Glomerular visceral epithelial cell (primary cell): Measurements from ENCODE around the gene CCDC141.
"Not testable (repeated sequence)": the region's sequence is repeated elsewhere in the genome, so short reads cannot be mapped to it uniquely, and the experiment has no call there.

Experiments used
- DNase-seq: peaks from one replicate; pipeline ENCODE4 v3.0.0-alpha.2; 2016; ENCODE audit errors: extremely low spot score

CCDC141 gene, protein sequence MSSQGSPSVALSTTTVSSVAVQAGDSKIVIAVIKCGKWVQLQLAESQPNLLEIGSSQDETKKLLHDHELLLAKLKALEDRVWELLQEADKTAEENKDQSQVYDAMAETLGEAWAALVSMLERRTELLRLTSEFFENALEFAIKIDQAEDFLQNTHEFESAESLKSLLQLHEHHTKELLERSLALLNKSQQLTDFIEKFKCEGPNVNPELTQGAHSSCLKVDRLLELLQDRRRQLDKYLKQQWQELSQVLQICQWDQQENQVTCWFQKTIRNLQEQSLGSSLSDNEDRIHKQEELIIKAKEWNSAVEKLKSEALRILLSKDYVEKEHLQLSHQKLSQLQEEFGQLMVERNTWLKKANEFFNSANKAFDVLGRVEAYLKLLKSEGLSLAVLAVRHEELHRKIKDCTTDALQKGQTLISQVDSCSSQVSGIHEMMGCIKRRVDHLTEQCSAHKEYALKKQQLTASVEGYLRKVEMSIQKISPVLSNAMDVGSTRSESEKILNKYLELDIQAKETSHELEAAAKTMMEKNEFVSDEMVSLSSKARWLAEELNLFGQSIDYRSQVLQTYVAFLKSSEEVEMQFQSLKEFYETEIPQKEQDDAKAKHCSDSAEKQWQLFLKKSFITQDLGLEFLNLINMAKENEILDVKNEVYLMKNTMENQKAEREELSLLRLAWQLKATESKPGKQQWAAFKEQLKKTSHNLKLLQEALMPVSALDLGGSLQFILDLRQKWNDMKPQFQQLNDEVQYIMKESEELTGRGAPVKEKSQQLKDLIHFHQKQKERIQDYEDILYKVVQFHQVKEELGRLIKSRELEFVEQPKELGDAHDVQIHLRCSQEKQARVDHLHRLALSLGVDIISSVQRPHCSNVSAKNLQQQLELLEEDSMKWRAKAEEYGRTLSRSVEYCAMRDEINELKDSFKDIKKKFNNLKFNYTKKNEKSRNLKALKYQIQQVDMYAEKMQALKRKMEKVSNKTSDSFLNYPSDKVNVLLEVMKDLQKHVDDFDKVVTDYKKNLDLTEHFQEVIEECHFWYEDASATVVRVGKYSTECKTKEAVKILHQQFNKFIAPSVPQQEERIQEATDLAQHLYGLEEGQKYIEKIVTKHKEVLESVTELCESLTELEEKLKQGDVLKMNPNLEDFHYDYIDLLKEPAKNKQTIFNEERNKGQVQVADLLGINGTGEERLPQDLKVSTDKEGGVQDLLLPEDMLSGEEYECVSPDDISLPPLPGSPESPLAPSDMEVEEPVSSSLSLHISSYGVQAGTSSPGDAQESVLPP (N-terminal part only)

DNA sequence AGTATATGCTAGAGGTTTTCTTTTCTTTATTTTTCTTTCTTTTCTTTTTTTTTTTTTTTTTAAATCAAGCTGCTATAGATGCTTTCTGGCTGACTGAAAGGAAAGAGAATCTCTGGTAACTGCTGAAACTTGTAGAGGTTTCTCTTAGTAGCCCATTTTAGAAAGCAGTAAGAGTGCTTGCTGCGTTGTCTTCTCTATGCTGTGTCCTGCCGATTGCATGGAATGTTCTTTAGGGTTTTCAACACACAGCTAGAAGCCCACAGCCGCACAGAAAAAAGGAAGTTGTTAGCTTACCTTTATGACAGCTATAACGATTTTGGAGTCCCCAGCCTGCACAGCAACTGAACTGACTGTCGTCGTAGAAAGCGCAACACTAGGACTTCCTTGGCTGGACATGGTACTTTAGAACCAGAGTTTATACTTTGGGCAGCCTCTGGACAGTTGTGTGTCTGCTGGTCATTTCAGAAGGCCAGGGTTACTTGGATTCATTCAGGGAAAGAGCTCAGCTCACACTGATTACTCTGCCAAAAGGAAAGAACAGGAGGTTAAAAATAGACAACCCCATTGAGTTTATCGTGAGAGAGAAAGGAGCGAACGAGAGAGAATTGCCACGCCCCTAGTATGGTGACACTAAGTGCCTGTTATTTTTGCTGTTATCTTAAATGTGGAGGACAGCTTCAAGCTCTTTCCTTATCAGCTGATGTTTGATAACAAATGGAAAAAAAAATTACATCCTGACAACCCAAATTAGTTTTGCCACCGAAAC, at the start of gene CCDC141:
TSS of gene CCDC141 (minus strand) at position 592 of the 766 bp plus-strand sequence. CDS start at position 396, 196 bp downstream.
- DNase-seq = no peak

DNA sequence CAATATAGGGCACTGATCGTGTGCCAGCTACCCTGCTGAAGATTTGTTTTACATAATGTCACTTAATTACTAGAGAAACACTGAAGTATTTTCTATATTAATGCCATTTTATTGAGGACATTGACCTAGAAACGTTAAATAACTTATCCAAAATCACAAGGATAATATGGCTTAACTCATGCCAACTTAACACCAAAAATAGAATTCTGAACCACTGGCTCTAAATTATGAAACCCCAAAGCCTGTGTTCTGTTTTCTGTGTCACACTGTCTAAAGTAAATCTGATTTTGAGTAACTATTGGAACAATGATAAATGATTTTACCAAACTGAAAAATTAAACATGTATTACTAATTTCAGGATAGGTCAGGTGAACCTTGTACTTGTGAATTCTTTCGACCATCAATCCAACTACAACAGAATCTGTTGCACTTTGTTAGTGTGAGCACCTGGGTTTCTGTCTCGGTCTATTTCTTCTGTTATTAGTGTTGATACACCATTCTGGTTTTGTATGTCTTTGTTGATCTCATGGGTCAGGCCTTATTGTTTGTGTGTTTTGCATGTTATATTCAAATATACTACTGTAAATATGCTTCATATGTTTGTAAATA, 48.2 kb upstream of the CCDC141 start:
- no peak for DNase-seq

DNA sequence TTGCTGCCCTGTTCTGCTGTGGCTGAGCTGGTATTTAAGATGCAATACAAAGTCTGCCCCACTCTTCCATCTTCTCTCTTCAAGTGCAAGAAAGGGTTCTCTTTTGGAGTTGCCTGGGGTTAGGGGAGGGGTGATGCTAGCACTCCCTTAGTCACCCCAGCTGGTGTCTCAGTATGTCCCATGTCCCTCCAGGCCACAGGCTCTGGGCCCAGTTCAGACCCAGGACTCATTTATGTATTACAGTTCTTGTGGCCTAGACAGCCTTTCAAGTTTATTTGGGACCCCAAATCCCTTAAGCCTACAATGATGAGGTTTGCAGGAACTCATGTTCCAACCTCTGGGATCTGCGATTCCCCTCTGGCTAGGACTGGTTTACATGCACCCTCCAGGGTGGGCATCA, 47.2 kb upstream of the CCDC141 start:
- no peak for DNase-seq

DNA sequence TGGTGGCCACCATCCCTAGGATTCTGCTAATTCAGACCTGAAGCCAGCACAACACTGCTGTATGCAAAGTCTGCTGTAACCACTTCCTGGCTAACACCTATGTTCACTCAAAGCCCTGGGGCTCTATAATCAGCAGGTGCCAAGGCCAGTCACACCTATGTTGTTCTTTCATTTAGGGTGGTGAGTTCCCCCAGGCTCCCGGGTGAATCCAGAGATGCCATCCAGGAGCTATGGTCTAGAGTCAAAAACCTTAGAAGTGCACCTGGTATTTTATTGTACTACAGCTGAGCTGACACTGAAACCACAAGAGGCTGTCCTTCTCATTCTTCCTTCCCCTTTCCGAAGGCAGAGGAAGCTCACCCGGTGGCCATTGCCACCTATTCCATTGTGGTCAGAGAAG, 46.2 kb upstream of the CCDC141 start:
- DNase-seq = no peak

DNA sequence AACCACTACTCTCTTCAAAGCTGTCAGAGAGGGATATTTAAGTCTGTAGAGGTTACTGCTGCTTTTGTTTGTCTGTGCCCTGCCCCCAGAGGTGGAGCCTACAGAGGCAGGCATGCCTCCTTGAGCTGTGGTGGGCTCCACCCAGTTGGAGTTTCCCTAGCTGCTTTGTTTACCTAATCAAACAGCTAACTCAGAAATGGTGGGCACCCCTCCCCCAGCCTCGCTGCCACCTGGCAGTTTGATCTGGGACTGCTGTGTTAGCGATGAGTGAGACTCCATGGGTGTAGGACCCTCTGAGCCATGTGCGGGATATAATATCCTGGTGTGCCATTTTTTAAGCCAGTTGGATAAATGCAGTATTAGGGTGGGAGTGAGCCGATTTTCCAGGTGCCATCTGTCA, 43.0 kb upstream of the CCDC141 start:
- not testable (repeated sequence) for DNase-seq

DNA sequence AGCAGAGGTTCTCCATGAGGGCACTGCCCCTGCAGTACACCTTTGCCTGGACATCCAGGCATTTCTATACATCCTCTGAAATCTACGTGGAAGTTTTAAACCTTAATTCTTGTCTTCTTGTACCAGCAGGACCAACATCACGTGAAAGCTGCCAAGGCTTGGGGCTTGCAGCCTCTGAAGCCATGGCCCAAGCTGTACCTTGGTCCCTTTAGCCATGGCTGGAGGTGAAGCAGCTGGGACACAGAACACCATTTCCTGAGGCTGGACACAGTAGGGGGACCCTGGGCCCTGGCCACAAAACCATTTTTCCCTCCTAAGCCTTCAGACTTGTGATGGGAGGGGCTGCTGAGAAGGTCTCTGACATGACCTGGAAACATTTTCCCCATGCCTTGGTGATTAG, 32.8 kb upstream of the CCDC141 start:
- DNase-seq = no peak

DNA sequence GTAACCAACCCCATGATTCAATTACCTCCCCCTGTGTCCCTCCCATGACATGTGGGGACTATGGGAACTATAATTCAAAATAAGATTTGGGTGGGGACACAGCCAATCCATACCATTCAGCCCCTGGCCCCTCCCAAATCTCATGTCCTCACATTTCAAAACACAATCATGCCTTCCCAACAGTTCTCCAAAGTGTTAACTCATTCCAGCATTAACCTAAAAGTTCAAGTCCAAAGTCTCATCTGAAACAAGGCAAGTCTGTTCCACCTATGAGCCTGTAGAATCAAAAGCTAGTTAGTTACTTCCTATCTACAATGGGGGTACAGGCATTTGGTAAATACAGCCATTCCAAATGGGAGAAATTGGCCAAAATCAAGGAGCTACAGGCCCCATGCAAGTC, 32.0 kb upstream of the CCDC141 start:
- no peak for DNase-seq

DNA sequence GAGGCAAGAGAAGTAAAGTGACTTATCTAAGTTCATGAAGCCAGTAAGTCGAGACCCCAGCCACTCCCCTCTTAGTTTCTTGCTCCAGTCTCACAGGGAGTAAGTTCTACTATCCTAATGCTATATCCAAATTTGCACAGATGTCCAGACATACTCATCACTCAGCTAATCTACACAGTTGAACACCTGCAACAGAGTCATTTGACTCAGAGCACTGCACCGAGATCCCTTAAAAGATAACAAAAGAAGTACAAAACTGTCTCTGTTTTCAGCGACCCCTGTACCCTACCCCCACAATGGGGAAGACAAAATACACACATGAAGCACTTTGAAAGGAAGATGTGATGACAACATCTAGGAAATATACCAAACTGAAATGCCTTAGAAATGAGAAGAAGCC, 22.6 kb upstream of the CCDC141 start:
- DNase-seq = no peak

DNA sequence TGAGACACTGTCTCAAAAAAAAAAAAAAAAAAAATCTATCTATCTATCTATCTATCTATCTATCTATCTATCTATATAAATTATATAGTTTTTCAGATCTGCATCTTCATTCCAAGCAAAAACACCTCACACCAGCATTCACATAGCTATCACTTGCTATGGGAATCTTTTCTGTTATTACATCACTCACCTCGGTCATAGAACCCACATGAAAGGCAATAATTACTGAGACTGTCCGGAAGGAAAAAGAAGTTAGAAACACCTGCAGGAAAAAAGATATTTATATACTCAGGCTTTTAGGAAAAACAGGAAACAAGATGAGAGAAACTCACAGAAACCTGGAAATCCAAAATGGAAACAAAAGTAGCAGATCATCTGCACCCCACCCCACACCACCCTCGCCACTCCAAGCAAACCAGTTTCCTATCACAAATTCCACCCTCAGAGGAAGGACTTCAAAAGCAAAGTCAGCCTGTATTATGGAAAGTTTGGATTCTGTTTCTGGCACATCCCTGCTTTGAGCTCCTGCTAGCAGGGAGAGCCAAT, 21.9 kb upstream of the CCDC141 start:
- DNase-seq = no peak

DNA sequence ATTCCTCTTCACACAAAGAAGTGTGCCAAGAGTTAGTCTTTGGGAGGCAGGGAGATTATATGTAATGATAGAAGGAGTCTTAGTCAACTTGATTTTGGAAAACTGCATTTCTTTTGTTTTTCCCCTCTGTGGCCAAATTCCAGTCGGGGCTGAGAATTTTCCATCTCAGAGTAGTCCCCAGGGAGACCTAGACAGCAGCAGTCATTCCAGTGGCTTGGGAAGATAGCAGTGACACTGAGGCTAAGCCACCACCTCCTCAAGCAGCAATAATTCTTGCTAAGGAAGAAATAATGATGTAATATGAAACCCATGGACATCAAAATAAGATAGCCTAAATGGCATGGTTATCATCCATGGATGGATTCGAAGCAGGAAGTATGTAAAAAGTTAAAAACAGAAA, 21.0 kb upstream of the CCDC141 start:
- DNase-seq = no peak

DNA sequence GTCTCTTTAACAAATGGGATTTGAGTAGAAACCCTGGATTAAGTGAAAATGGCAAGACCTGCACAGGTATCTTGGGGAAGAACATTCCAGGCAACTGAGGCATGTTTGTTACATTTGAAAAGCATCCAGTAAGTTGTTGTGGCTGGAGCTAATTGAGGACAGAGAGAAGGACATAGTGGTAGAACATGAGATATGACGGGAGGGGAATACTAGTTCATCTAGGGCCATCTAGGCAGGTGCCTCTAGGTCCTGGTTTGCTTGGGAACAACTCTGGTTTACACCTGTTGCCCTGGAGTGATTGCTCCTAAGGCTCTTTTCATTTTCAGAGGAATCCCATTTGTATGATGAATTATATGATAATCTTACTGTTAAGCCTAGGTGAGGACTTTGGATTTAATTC, 19.7 kb upstream of the CCDC141 start:
- no peak for DNase-seq

DNA sequence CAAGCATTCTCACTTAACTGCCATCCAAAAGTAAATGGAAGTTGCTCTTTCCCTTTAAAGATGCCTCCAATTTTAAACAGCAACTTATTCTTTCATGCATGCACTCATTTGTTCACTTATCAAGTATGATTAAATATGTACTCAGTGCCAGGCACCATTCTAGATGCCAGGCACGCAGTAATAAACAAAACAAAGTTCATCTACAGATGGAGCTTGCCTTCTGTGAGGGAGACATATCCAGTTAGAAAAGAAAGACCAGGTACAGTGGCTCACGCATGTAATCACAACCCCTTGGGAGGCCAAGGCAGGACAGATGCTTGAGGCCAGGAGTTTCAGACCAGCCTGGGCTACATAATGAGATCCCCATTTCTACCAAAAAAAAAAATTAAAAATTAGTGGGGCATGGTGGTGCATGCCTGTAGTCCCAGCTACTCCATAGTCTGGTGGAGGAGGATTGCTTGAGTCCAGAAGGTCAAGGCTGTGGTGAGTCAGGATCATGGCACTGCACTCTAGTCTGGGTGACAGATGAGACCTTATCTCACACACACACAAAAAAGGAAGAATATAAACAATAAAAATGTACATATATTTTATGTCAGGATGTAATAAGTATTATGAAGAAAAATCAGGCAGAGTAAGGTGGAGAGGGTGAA, 19.2 kb upstream of the CCDC141 start:
- no peak for DNase-seq

DNA sequence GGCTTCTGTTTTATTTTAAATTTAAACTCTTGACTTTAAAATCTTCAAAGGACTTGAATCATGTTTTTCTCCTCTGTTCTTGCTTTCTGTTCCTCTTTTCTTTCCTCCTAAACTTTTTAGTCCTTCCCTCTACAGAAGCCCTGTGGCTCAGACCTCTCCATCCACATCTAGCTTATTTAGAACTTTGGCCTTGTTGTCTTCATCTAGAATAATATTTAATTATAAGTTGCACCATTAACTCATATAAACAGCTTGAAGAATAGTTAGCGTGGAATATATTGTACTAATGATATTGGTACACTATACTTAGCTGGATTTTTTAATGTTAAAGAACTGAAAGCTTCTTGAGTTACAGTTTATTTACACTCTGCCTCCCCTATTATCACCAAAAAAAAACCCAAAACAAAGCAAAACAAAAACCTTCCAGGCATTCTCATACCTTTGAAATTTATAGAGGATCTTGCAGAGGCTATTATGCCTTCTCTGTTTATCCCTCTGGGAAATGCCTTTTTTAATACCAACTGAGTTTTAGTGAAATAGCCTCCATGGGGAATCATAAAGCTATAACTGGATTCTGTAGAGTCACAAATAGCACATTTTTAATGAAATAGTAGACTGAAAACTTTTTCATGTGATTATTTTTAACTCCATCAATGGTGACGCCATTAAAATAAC, 9.2 kb upstream of the CCDC141 start:
- no peak for DNase-seq

DNA sequence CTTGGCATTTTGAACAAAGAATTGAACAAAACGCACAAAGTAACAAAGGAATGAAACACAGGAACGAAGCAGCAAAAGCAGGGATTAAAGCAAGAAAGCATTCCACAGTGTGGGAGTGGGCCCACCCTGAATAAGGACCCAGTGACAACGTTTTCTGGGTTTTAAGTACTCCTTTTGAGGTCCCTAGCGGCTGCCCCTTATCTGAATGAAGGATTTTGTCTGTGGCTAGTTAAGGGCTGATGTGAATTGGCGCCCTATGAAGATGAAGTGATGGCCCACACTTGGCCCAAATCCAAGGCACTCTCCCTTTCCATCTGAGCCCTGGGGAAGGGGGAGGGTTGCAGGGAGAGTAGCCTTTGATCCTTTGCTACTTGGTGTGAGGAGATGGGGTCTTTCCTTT, 7.8 kb upstream of the CCDC141 start:
- no peak for DNase-seq

DNA sequence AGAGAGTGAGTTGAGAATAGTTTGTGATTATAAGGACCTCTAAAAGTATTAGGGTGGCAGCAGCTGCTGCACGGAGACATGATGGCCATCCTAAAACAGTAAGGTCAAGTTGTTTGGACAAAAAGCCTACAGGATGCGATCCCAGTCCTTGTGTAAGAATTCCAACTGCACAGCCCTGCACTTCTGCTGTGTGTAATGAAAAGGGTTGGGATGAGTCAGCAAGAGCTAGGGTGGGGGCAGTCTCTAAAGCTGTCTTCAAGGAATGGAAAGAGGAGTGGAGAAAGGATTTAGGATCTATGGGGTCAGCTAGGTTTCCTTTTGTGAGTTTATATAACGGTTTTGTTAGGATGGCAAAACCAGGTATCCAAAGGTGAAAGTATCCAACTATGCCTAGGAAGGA, 3.6 kb upstream of the CCDC141 start:
- DNase-seq = not testable (repeated sequence)

DNA sequence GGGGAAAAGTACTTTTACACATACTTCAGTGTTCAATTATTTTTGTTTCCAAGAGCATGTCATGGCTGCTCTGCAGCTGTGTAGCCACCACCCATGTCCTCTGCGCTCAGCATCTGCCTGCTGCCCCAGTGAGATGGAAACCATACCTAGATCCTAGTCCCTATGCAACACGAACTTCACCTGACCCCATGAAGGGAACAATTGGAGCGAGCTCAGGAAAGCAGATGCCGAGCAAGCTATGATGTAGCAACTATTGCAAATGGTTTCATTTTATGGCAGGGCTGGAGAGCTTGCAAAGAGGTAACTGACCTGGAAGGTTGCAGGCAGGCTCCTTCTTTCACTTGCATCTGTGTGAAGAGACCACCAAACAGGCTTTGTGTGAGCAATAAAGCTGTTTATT, 1.3 kb upstream of the CCDC141 start:
- no peak for DNase-seq

DNA sequence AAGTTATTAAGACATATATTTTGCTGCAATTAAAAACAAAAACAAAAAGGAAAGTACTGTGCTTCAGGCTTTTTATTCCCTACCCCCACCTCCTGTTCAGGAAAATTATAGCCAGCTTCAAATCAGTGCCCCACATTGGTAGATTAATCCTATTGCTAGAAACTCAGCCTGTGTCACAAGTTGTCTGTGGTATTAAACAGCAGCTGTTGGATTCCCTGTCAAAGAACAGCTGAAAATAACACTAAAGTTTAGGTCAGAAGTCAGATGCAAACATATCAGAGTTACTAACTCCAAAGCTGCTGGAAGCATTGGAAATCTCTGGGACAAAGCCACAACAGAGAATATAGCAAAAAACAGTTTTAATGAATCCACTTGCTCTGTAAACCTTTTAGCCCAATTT, 818 bp upstream of the CCDC141 start:
- DNase-seq = no peak

DNA sequence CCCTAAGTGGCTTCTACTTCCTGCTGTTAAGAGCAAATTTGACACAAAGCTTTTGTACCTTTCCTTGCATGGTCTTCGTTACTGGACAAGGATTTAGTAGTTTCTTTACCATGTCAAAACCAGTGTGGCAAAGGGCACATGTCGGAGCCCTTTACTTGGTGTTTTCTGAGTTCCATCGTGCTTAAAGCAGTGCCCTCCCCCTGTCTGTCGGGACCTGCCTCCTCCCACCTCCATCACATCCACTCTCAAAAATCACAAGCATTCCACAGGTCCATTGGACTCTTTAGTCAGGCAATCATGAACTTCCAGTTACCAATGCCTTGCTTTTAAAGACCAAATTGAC, 763 bp downstream of the CCDC141 start:
- no peak for DNase-seq

DNA sequence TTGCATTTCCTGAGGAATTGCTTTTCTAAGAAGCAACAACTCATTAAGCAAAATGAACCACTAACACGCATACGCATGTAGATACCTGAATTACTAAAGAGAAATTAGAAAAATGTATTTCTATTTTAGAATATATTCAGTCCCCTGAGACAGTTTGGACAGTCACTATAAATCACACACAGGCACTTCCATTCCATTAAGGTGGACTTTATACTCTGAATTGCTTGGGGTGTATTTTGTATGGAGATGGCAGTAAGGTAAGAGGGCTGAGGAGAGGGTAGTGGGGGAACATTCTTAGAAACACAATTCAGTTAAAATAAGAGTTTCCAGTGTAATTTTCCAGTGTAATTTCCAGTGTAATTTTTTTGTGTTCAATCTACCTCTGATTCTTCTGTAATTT, 1.8 kb downstream of the CCDC141 start:
- DNase-seq = no peak

DNA sequence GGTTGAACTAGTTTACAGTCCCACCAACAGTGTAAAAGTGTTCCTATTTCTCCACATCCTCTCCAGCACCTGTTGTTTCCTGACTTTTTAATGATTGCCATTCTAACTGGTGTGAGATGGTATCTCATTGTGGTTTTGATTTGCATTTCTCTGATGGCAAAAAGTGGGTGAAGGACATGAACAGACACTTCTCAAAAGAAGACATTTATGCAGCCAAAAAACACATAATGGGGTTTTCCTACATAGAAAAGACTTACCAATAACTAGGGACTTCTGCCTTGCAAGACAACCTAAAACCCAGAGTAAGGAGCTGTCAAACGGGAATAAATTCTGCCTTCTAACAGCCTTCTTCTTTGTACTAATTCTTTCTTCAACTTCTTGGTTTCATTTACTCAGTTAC, 4.3 kb downstream of the CCDC141 start:
- not testable (repeated sequence) for DNase-seq
